GM11168 (cell line): ENCODE data around the gene RSPH6A.
"Not testable (repeated sequence)": the region's sequence is repeated elsewhere in the genome, so short reads cannot be mapped to it uniquely, and the experiment has no call there.

Experiments used
- in situ Hi-C: fragments of 300-500 bp; cut with MboI; formaldehyde crosslinking; loops from one replicate; pipeline ENCODE4 v1.12.0; 2022; ENCODE audit warnings: low sequenced_read_pairs; ENCODE audit not compliant: unreplicated experiment

RSPH6A gene

GRCh38 chr19:45767881-45768654, 47.0 kb downstream of the RSPH6A start:
- in situ Hi-C loops, result no loop called here

- in situ Hi-C loops, result no loop called here
These were observed 47.7 kb downstream of the RSPH6A start for GRCh38 chr19:45767410-45767880.

DNA sequence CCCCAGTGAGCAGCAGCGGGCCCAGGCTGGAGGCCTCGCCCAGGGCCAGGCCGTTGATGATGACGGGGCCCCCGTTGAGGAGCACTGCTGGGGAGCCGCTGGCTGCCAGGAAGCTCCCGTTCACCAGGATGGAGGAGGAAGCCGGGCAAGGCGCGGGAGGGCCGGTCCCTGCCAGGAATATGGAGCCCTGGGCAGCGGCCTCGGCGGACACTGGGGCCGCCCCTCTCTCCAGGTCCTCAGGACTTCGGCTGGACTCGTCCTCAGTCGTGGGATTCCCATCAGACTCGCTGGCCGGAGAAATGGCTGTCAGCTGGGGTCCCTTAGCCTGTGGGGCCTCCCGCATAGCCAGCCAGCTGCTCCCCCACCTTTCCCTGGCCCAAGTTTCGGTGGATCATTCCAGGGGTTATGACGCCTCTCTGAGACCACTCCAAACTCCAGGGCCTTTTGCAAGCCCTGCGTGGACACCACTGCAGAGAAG, 48.2 kb downstream of the RSPH6A start:
- in situ Hi-C loops, result no loop called here

DNA sequence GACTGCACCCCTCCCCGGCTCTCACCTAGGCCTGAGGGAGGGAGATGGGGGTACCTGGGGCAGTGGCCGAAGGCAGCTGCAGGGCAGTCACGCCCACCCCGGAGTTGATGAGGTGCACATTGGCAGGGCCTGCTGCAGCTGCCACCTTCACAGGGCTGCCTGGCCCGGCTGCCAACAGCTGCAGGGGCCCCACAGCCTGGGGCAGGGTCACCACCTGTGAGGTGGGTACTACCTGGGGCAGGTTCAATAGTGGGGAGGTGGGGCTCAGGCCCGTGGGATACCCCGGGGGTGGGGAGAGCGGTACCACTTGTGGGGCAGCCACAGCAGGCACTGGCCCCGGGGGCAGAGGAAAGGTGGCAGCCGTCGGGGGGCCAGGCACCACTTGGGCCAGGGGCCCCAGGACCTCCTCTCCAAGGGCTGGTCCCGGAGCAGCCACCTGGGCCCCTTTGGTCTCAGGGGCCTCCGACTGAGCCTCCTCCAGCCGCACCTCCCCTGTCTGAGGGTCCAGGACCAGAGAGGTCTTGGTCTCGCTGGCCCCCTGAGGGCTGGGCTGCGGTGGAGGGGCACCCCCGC, 48.7 kb downstream of the RSPH6A start:
- in situ Hi-C loops, result no loop called here

GRCh38 chr19:45765702-45766295, 49.3 kb downstream of the RSPH6A start:
- in situ Hi-C loops, result no loop called here

DNA sequence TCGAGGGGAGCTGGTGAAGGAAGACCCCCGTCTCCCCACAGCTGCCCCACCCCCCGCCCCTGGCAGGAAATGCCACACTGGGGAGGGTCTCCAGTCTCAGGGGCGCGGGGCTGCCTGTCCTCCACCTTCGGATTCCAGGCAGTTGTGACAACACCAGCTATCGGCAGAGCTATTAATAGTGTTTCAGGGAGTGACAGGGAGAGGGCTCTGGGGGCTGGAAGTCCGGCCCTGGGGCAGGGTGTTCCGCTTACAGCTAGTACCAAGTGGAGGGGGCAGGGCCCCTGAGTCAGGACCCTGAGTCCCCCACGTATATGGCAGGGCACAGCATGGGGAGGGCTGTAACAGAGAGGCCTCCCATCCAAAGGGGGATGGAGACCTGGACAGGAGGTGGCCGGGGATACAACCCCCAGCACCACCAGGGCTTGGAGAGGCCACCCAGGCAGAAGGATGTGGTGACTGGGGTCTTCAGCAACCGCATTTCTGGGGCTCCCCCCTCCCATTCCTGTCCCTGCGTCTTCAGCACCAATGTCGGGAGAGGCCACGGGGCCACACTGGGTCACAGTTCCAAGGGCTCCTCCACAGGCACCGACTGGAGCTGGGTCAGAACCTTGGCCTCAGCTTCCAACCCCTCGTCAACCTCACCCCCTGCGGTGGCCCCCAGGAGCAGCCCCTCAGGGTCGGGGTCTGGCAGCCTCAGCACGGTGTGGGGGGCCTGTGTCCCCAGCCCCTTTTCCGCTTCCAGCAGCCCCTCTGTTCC, 50.0 kb downstream of the RSPH6A start:
- in situ Hi-C loops, result no loop called here

DNA sequence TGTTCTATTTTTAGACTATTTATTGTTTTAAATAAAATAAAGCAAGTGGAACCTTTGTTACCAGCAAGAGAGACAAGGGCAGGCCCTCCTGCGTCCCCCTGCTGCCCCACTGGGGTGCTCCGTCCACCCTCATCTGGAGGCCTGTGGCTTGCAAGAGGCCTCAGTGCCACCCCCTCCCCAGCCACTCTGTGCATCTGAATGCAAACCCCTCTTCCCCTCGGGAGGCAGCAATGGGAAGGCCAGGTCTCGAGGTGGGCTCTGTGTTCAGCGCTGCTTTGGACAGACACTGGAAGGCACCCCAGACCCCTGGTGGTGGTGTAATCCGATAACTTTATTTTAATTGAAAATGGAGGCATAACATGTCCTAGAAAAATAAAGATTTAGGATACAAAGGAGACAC, 50.6 kb downstream of the RSPH6A start:
- in situ Hi-C loops, result no loop called here

DNA sequence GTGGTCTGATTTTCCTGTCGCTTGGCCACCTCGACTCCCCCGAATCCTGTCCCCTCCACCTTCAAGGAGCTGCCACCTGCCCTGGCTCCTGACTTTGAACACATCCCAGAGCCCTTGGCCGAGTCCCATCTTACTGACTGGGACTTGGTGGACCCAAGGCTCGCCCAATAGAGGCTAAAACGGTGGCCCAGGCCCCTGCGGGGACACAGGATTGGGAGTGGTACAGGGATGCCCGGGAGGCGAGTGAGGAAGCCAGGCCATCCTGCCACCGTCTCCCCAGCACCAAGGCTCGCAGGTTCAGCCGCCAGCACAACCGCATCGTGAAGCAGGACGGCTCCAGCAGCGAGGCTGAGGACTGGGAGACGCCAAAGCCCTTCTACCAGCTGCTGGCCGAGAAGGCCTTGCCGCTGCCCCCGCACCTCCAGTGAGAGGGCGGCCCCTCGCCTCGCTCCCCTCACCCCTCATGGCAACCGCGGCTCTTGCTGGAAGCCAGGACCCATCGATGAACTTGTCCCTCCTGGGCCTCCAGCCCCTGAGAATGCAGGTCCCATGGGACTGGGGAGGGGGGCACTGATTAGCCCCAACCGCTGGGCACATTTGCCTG, 51.3 kb downstream of the RSPH6A start:
- in situ Hi-C loops, result no loop called here

GRCh38 chr19:45762870-45763631, 52.1 kb downstream of the RSPH6A start:
- in situ Hi-C loops, result no loop called here

- in situ Hi-C loops, result no loop called here
These were observed 53.4 kb downstream of the RSPH6A start for GRCh38 chr19:45761714-45762113.

- in situ Hi-C loops, result no loop called here
These were observed 56.2 kb downstream of the RSPH6A start for GRCh38 chr19:45758921-45759320.

- in situ Hi-C loops, result no loop called here
These were observed 57.4 kb downstream of the RSPH6A start for GRCh38 chr19:45757695-45758094.

DNA sequence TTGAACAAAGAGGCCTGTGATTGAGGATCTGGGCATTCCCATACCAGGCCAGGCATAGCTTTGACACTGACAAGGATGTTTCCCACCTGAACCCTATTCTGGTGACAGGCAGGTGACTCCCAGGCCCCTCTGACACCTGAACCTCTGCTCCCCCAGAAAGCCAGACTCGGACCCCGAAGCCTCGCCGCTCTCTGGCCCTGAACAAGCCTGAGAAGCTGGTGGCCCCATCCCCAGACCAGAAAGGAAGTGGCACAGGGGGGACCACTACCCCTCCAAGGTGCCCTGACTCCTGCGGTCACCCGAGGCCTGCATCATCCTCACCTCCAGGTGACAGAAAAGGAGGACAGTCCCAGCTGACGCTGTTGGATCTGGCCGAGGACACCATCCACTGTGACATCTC, 60.8 kb downstream of the RSPH6A start:
- in situ Hi-C loops, result no loop called here

DNA sequence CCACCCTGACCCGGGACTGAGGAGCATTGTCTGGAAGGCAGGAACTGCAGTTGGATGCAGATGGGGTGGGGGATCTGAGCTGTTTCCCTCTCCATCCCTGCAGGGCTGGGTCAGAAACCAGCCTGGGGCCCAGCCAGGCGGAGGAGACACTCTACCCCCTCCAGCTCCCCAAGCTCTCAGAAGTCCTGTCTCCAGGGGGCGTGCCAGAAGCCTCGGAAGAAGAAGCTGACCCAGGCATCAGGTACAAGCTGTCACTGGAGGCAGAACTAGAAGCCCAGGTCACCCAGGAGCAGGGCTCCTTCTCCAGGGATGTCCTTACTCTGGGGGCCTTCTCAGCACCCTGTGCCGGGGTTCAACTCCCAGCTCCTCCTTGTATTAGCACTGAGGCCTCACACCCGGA, 61.6 kb downstream of the RSPH6A start:
- in situ Hi-C loops, result no loop called here

- in situ Hi-C loops, result no loop called here
These were observed 62.5 kb downstream of the RSPH6A start for GRCh38 chr19:45752639-45753038.

GRCh38 chr19:45751483-45751882, 63.6 kb downstream of the RSPH6A start:
- in situ Hi-C loops, result not testable (repeated sequence)

DNA sequence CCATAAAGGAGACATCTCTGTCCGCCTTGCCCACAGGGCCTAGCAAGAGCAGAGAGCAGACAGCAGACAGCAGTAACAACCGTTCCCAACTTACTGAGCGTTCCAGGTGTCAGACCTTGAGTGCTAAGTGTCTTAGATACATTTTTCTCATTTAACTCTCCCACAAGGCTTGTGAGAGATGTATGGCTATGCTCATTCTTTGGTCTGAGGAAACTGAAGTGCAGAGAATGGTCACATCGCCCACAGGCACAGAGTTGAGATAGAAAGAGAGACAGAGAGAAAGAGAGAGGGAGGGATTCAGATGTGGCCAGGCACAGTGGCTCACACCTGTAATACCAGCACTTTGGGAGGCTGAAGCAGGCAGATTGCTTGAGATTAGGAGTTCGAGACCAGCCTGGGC, 67.6 kb downstream of the RSPH6A start:
- in situ Hi-C loops, result no loop called here

DNA sequence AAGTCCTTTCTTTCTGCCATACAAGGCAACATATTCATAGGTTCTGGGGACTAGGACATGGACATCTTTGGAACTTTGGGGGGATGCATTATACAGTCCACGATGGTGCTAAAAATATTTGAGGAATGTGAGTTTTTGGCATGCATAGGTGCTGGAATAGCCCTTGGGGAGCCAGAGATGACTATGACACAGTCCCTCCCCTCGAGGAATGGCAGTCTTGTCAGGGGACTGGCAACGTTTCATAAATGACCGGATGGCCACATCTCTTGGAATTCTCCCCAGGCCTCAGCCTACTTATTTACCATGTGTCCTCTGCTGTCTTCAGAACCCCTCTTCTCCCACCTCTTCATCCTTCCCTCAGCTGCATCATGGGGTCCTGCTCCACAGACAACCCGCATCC, 68.2 kb downstream of the RSPH6A start:
- in situ Hi-C loops, result no loop called here
